Suppressor macrophage (primary cell): ENCODE results near the gene ETHE1.
"Not testable (repeated sequence)": the region's sequence is repeated elsewhere in the genome, so short reads cannot be mapped to it uniquely, and the experiment has no call there.

Experiments
- DNase-seq, 4 experiments: peaks; one replicate each; pipeline ENCODE4 v3.0.0-alpha.2; 2020 to 2022

Gene ETHE1

DNA sequence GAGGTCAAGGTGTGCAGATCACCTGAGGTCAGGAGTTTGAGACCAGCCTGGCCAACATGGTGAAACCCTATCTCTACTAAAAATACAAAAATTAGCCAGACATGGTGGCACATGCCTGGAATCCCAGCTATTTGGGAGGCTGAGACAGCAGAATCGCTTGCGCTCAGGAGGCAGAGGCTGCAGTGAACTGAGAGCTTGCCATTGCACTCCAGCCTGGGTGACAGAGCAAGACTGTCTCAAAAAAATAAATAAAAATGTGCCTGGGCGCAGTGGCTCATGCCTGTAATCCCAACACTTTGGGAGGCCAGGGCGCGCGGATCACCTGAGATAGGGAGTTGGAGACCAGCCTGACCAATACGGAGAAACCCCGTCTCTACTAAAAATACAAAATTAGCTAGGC lies 3.3 kb downstream of the ETHE1 start:
- DNase-seq = not testable (repeated sequence)

- no peak for DNase-seq
Measured at GRCh38 chr19:43522929-43523328, 4.1 kb downstream of the ETHE1 start.

- DNase-seq = peak; percentile 85 to 94 (median 90)
Measured at GRCh38 chr19:43519436-43520088, 7.4 kb downstream of the ETHE1 start.

DNA sequence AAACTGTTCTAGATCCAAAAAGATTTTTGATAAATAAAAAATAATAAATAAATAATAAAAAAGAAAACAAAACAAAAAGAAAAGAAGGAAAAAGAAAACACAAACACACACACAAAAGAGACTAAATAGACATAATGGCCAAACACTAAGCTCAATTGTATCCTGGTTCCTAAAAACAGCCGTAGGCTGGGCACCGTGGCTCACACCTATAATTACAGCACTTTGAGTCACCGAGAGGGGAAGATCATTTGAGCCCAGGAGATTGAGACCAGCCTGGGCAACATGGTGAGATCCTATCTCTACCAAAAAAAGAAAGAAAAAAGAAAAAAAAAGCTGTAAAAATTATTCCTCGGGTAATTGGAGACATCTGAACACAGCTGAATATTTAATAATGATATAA lies 8.9 kb downstream of the ETHE1 start:
- DNase-seq = no peak

GRCh38 chr19:43512399-43512798 lies 14.6 kb downstream of the ETHE1 start:
- not testable (repeated sequence) for DNase-seq

DNA sequence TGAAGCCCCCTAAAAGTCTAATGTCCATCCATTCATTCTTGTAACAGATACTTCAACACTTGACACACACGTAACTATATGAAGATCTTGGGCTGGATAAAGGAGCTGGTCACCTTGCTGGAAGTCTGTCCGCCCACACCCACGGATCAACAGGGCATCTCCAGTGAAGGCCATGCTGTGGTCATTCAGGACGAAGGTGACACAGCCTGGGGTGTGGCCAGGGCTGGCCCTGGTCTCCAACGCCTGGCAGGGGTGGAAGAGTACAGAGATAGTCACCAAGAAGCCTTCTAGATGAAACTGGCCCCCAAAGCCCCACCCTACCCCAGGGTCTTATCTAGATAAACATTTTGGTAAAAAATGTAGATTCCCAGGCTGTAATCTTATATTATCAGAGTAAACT lies 15.7 kb downstream of the ETHE1 start:
- no peak for DNase-seq

GRCh38 chr19:43510713-43511112 lies 16.3 kb downstream of the ETHE1 start:
- no peak for DNase-seq

- no peak for DNase-seq
Measured at GRCh38 chr19:43507880-43508279, 19.1 kb downstream of the ETHE1 start.

GRCh38 chr19:43506629-43507028 lies 20.4 kb downstream of the ETHE1 start:
- no peak for DNase-seq

GRCh38 chr19:43505941-43506340 lies 21.1 kb downstream of the ETHE1 start:
- no peak for DNase-seq

- no peak for DNase-seq
Measured at GRCh38 chr19:43505186-43505456, 21.9 kb downstream of the ETHE1 start.

DNA sequence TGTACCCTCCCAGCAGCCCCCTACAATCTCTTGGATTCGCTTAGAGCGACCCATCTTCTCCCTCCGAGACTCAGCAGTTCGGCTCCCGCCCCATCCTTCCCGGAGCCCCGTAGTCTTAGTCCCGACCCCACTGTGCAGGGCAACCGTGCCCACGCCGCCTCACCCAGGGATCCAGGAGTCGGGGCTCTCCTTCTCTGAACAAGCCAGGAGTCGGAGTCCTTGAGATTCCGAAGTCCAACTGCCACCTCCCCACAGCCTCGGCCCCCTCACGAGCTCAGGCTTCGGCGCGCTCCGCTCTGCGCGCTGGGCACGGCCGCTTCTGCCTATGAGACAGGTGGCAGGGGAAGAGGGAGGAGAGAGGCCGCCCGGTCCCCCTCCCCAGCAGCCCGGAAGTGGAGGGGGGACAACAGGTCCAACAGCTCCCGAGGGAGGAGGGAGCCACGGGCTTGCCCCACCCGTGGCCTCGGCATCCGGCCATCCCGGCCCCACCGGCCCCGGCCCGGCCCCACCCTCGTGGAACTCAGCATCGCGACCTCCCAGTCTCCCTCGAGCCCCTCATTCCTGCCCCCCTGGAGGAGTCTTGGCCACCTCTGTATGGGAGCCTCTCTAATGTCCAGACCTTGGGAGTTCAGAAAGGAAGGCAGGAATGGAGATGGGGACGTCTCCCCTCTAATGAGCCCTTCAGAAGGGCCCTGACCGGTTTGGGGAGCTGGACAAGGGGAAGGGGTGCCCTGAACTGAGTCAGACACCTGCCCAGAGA lies 22.4 kb downstream of the ETHE1 start, which contains the start of gene PHLDB3:
Gene PHLDB3 (minus strand): TSS at position 321 of the 760 bp plus-strand sequence. CDS start 628 bp downstream, outside the sequence.
- peak in 1 of 4 experiments; percentile 8 for DNase-seq

DNA sequence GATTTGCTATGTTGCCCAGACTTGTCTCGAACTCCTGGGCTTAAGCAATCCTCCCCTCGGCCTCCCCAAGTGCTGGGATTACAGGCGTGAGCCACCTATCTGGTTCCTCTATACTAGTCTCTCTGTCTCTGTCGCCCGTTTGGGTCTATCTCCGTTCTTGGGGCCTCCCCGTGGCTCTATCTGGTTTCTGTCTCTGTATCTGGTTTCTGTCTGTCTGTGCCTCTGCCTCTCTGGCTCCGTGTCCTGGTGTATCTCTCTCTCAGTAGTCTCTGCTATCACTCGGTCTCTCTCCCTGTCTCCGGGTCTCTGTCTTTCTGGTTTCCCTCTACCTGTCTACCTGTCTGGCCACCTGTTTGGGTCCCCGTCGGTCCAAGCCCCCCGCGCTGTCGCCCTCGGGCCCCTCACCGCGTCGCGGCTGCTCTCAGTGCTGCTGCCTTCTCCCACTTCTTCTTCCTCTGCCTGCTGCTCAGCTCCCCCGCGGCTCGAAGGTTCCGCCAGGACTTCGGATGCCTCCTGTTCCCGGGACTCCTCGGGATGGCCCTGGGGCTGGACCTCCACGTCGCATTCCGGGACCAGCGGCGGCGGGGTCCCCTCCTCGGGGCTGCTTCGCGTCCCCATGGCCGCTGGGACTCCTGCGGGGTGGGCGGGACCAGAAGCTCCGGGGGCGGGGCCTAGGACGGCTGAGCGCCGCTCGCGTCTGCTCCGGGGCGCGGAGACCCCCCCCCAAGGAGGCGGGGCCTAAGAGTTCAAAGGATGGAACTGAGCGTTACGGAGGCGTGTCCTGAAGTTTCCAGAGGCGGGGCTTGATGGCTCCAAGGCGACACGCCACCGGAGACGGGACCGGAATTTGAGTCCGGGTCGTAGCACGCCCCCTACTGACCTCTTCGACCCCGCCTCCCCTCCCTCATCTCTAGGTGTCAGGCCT lies 23.2 kb downstream of the ETHE1 start:
- DNase-seq = peak; percentile 91 to 96 (median 94)

DNA sequence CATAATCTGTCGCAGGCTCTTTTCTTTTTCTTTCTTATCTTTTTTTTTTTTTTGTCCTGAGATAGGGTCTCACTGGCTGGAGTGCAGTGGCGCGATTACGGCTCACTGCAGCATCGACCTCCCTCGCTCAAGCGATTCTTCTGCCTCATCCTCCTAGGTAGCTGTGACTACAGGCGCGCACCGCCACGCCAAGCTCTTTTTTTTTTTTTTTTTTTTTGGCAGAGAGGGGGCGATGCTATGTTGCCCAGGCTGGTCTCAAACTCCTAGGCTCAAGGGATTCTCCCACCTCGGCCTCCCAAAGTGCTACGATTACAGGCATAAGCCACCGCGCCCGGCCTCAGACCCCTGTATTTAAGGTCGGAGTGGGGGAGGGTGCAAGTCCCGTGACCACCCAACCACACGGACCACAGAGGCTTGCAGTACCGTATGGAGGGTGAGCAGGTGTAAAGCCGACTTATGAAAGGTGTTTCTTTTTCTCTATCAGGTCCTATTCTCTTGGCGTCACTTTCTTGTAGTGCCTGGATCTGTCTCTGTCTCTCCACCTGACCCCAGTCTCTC lies 24.5 kb downstream of the ETHE1 start:
- DNase-seq = no peak

- DNase-seq = no peak
Measured at GRCh38 chr19:43501661-43502418, 25.2 kb downstream of the ETHE1 start.

DNA sequence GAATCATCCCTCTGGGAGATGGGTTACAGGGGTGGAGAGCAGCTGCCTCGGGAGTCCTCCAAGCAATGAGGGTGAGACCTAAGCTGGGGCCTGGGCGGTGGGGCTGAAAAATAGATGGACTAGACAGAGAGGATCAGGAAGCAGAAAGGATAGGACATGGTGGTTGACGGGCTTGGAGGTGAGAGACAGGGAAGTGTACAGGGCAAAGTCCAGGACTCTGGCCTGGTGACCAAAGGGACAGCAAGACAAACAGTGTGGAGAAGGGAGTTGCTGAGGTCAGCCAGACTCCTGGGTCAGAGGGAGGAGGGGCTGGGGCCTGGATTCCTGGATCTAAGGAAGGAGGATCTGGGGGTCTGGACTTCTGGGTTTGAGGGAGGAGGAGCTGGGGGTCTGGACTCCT lies 28.0 kb downstream of the ETHE1 start:
- DNase-seq = no peak

GRCh38 chr19:43498233-43498842 lies 28.7 kb downstream of the ETHE1 start:
- DNase-seq = no peak

DNA sequence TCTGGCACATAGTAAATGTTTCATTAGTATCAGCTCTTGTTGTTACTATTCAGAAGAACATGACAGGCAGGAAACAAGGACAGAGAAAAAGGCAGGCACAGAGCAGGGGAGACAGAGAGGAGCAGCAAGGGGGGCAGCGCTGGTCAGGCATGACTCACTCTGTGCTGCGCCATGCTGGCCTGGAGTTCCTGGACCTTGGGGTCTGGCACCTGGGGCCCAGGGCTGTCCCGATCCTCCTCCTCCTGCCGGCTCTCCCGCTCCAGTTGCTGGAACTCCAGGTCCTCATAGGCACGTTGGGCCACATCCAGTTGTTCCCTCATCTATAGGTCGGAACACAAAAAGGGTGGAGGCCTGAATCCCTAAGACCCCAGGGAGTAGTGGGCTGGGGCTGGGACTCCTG lies 30.0 kb downstream of the ETHE1 start:
- no peak for DNase-seq

DNA sequence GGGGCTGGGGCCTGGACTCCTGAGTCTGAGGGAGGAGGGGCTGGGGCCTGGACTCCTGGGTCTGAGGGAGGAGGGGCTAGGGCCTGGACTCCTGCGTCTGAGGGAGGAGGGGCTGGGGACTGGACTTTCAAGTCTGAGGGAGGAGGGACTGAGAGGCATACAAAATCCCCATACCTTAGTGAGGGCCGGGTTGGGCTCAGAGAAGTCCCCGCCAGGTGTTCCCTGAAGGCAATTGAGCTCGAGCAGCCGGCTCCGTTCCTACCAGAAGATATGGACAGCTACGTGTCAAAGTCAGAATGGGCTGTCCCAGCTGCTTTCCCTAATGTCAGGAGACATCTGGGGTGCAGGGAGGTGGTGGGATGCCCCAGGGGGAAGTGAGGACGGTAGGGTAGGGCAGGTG lies 31.9 kb downstream of the ETHE1 start:
- DNase-seq = no peak

- no peak for DNase-seq
Measured at GRCh38 chr19:43490759-43491158, 36.2 kb downstream of the ETHE1 start.

DNA sequence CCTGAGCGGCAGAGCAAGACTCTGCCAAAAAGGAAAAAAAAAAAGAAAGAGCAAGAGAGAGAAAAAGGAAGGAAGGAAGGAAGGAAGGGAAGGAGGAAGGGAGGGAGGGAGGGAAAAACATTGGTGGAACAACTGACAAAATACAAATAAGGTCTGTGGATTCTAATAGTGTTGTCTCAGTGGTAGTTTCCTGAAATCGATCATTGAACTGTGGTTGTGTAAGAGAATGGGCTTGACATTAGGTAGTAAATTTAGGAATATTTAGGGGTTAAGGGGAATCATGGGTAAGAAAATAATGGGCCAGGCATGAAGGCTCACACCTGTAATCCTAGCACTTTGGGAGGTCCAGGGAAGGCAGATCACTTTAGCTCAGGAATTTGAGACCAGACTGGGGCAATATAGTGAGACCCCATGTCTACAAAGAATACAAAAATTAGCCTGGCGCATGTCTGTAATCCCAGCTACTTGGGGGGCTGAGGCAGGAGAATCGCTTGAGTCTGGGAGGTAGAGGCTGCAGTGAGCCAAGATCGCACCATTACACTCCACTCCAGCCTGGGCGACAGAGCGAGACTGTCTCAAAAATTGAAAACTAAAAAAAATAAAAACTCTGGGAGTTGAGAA lies 36.9 kb downstream of the ETHE1 start:
- no peak for DNase-seq
